PC-9 (cell line): ENCODE results near the gene CCR6. TPM values are rescaled to one million over a fixed set of nuclear protein-coding genes. Genes with fewer than 3 reads are reported as not detected.

Experiments used
- BruUV-seq: library from RNA; stranded (reverse); fragments of 400-500 nt; replicated peaks from 2 replicates; lab custom pipeline; 2021; lab: Mats Ljungman, UMichigan
- CTCF ChIA-PET: fragments of 300-600 bp; sonication (Branson Sonifier 250); formaldehyde crosslinking; loops from one replicate; lab custom pipeline; 2022; ENCODE audit warnings: antibody characterized with exemption; lab: Charles Lee
- POLR2A ChIA-PET: fragments of 300-600 bp; sonication (Branson Sonifier 250); formaldehyde crosslinking; loops from one replicate; lab custom pipeline; 2022; ENCODE audit warnings: antibody characterized with exemption; ENCODE audit not compliant: unreplicated experiment; lab: Charles Lee
- DNase-seq, 2 experiments: peaks; one replicate each; pipeline versions ENCODE4 v3.0.0 to v3.0.0-alpha.2; 2015 to 2022; ENCODE audit warnings: mixed read lengths in 1 of 2
- H2AFZ ChIP-seq: fragments of 200-600 bp; sonication (generic); 2 replicates; pipeline ENCODE4 v1.8.1; 2017; ENCODE audit warnings: antibody characterized with exemption
- H3F3A ChIP-seq: fragments of 200-600 bp; sonication (generic); 2 replicates; pipeline ENCODE4 v1.8.1; 2017; ENCODE audit warnings: antibody characterized with exemption, mild to moderate bottlenecking, low read depth; ENCODE audit not compliant: insufficient read depth
- H3K27ac ChIP-seq: fragments of 200-600 bp; sonication (generic); 2 replicates; pipeline ENCODE4 v1.6.1; 2016; ENCODE audit warnings: mixed run types
- H3K27me3 ChIP-seq: fragments of 200-600 bp; sonication (generic); 2 replicates; pipeline ENCODE4 v1.6.1; 2016; ENCODE audit warnings: low read depth, mixed run types; ENCODE audit not compliant: insufficient read depth
- H3K36me3 ChIP-seq: fragments of 200-600 bp; sonication (generic); 2 replicates; pipeline ENCODE4 v1.6.1; 2016; ENCODE audit warnings: low read depth, mixed run types
- H3K4me1 ChIP-seq: fragments of 200-600 bp; sonication (generic); replicated peaks from 2 replicates; pipeline ENCODE4 v1.6.1; 2016; ENCODE audit warnings: mixed run types; ENCODE audit not compliant: insufficient read depth
- H3K4me2 ChIP-seq: fragments of 200-600 bp; sonication (generic); 2 replicates; pipeline ENCODE4 v1.6.1; 2017; ENCODE audit warnings: mixed run types
- H3K4me3 ChIP-seq: fragments of 200-600 bp; sonication (generic); 2 replicates; pipeline ENCODE4 v1.6.1; 2016; ENCODE audit warnings: mixed run types
- H3K79me2 ChIP-seq: fragments of 200-600 bp; sonication (generic); 2 replicates; pipeline ENCODE4 v1.6.1; 2017; ENCODE audit warnings: low read depth, mixed run types
- H3K9me2 ChIP-seq: fragments of 200-600 bp; sonication (generic); 2 replicates; pipeline ENCODE4 v1.8.1; 2017; ENCODE audit warnings: mild to moderate bottlenecking; ENCODE audit not compliant: insufficient read depth
- H3K9me3 ChIP-seq: fragments of 200-600 bp; sonication (generic); 2 replicates; pipeline ENCODE4 v1.8.1; 2016; ENCODE audit warnings: low read depth; ENCODE audit not compliant: insufficient read depth
- H4K20me1 ChIP-seq: fragments of 200-600 bp; sonication (generic); 2 replicates; pipeline ENCODE4 v1.8.1; 2017; ENCODE audit not compliant: insufficient read depth
- EZH2 ChIP-seq: fragments of 200-600 bp; sonication (generic); IDR thresholded peaks from 2 replicates; pipeline ENCODE4 v1.8.0; 2017; ENCODE audit warnings: antibody characterized with exemption, low read depth
- intact Hi-C: fragments of 100-400 bp; cut with micrococcal nuclease; formaldehyde crosslinking; loops from one replicate; pipeline ENCODE4 v1.10.0; 2022; ENCODE audit not compliant: unreplicated experiment
- total RNA-seq: library from RNA; stranded (reverse); gene quantifications from 2 replicates; pipeline ENCODE4 v1.2.3, GENCODE V29; 2021
- TF ChIP-seq, protein P1 (sequence below): fragments of 200-600 bp; sonication (generic); conservative IDR thresholded peaks from 2 replicates; pipeline ENCODE4 v1.6.1; 2017; ENCODE audit warnings: mixed run types, antibody characterized with exemption, mild to moderate bottlenecking, moderate library complexity

The CCR6 gene
- total RNA-seq, 1 experiment from 2014 or later, result not detected

- H3K4me1 ChIP-seq, result no peaks in the 10 kb centered on the region
- H3K4me2 ChIP-seq, result no peak overlapping the region
- H3K9me3 ChIP-seq, result no peaks in the 10 kb centered on the region
- H3K27me3 ChIP-seq, result peaks cover 77% of the 10 kb centered on the region
- CTCF ChIA-PET, result no interaction called here
- no peaks in the 10 kb centered on the region for H3K79me2 ChIP-seq
- no peaks in the 10 kb centered on the region for H4K20me1 ChIP-seq
- DNase-seq, result no peak
- no TSS peak for BruUV-seq
- H3F3A ChIP-seq, result no peaks in the 10 kb centered on the region
- intact Hi-C loops, result no loop called here
- TF ChIP-seq EZH2, result no peak
- TF ChIP-seq, protein P1, sequence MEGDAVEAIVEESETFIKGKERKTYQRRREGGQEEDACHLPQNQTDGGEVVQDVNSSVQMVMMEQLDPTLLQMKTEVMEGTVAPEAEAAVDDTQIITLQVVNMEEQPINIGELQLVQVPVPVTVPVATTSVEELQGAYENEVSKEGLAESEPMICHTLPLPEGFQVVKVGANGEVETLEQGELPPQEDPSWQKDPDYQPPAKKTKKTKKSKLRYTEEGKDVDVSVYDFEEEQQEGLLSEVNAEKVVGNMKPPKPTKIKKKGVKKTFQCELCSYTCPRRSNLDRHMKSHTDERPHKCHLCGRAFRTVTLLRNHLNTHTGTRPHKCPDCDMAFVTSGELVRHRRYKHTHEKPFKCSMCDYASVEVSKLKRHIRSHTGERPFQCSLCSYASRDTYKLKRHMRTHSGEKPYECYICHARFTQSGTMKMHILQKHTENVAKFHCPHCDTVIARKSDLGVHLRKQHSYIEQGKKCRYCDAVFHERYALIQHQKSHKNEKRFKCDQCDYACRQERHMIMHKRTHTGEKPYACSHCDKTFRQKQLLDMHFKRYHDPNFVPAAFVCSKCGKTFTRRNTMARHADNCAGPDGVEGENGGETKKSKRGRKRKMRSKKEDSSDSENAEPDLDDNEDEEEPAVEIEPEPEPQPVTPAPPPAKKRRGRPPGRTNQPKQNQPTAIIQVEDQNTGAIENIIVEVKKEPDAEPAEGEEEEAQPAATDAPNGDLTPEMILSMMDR, result no peak
- H3K36me3 ChIP-seq, result no peaks in the 10 kb centered on the region
- H3K9me2 ChIP-seq, result no peaks in the 10 kb centered on the region
- POLR2A ChIA-PET, result no interaction called here
- no peak overlapping the region for H2AFZ ChIP-seq
- H3K4me3 ChIP-seq, result no peak overlapping the region
- no peak overlapping the region for H3K27ac ChIP-seq
Measured at GRCh38 chr6:167108278-167108677, 14.6 kb upstream of the CCR6 start.

DNA sequence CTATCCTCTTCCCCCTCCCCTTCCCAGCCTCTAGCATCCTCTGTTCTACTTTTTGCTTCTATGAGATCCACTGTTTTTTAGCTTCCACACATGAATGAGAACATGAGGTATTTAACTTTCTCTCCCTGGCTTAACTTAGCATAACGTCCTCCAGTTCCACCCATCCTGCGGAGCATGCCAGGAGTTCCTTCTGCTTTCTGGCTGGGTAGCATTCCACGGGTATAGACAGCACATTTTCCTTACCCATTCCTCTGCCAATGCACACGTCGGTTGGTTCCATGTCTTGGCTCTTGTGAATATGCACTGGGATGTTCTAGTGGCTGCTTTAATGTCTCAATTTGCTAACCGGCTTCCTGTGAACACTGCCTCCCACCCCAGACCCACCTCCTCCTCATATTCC, 13.2 kb upstream of the CCR6 start:
- Histone ChIP-seq H4K20me1 (no peaks in the 10 kb centered on the region), H3K27ac (no peak overlapping the region), H3K4me1 (no peaks in the 10 kb centered on the region), H3K4me3 (no peak overlapping the region), H3K9me2 (no peaks in the 10 kb centered on the region), H3K36me3 (no peaks in the 10 kb centered on the region), H3K9me3 (no peaks in the 10 kb centered on the region), H3F3A (no peaks in the 10 kb centered on the region), H3K4me2 (no peak overlapping the region), H3K79me2 (no peaks in the 10 kb centered on the region), H2AFZ (no peak overlapping the region), H3K27me3 (peaks cover 79% of the 10 kb centered on the region)
- no TSS peak for BruUV-seq
- TF ChIP-seq EZH2, result no peak
- TF ChIP-seq, protein P1, result no peak
- no peak for DNase-seq
- ChIA-PET POLR2A (no interaction called here), CTCF (no interaction called here)
- intact Hi-C loops, result no loop called here

DNA sequence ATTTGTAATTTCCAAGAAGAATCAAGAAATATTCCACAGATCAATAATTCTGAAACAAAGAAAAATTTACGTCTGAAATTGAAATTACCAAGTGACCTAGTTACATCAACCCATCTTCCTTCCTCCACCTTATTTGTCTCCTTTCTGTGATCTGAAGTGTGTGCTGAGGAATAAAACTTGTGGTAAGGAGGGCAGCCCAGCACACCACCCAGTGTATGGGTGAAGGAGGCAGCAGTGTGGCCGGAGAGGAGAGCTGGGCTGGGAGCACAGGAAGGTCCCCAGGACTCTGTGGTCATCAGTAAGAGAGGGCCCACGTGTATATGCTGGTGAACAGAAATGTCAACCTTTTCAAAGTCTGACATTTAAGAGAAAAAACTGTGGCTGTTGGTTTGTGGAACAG, 11.3 kb upstream of the CCR6 start:
- ChIA-PET CTCF (no interaction called here), POLR2A (no interaction called here)
- no peaks in the 10 kb centered on the region for H4K20me1 ChIP-seq
- no peak overlapping the region for H3K27ac ChIP-seq
- no peak for TF ChIP-seq EZH2
- TF ChIP-seq, protein P1, result no peak
- H3K36me3 ChIP-seq, result no peaks in the 10 kb centered on the region
- H3K9me2 ChIP-seq, result no peaks in the 10 kb centered on the region
- H3K27me3 ChIP-seq, result peaks cover 94% of the 10 kb centered on the region
- BruUV-seq, result no TSS peak
- H3K79me2 ChIP-seq, result no peaks in the 10 kb centered on the region
- no peak overlapping the region for H3K4me3 ChIP-seq
- H3K9me3 ChIP-seq, result no peaks in the 10 kb centered on the region
- no peaks in the 10 kb centered on the region for H3F3A ChIP-seq
- no peak overlapping the region for H2AFZ ChIP-seq
- no peaks in the 10 kb centered on the region for H3K4me1 ChIP-seq
- DNase-seq, result no peak
- no peak overlapping the region for H3K4me2 ChIP-seq
- intact Hi-C loops, result no loop called here
